ENCODE results near the gene CHMP4A.
"Not testable (repeated sequence)": the region's sequence is repeated elsewhere in the genome, so short reads cannot be mapped to it uniquely, and the experiment has no call there.

- not testable (repeated sequence) for TF ChIP-seq CTCF, POLR2A (IDR thresholded peaks at IDR 0.05)
These were observed 9.9 kb downstream of the CHMP4A start for GRCh38 chr14:24203249-24203886.

All from testis (tissue), 2 donors.